ENCODE data around the gene GHRL. TPM values are rescaled to one million over a fixed set of nuclear protein-coding genes. Genes with fewer than 3 reads are reported as not detected.

The GHRL gene, protein sequence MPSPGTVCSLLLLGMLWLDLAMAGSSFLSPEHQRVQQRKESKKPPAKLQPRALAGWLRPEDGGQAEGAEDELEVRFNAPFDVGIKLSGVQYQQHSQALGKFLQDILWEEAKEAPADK
- polyA plus RNA-seq (2013, experiment 1 of 4): not detected
- polyA plus RNA-seq (2013, experiment 2 of 4): 0.48 TPM
- not detected for polyA plus RNA-seq (2013, experiment 3 of 4)
- polyA plus RNA-seq (2013, experiment 4 of 4): 0.32 TPM

DNA sequence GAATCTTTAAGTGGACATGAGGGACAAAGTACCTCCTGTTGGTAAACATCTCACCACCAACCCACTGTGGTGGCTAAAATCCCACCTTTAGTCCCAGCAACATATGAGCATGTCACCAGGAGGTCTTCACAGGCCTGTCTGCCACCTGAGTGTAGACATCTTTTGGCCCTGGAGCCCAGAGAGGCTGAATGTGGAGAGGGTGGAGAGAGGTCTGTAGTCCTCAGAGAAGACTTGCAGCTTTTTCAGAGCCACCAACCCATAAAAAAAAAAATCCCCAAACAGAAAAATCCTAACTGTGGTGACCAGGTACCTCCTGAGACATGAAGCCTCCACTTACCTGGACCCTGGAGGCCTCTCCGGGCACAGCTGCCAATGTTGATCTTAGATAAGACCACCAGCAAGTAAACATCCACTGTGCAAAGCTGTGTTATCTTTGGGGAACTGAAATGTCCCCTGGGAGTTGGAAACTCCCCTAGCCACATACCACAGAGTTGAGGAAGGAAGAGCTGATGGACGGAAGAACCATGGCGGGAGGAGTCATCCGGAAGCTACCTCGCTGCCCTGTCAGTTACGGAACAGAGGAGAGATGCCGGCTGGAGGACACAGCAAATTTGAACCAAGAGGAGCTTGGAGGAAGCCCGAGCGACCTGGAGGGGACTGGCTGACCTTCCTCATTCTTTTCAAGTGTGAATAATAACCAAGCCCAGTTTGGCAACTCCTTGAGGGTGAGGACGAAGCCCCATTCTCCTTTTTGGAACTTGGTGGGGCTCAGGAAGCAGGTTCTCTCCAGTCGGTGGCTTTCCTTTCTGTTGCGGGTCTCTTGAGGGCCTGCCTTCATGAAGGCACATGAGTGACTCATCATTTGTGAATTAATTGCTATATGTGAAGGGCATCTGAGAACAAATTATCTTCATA is at the start of gene GHRL:
TSS of gene GHRL (minus strand) at position 443 of the 915 bp plus-strand sequence. CDS start 2,767 bp downstream, outside the sequence.
- Histone ChIP-seq H3K36me3 (ENCODE audit: control insufficient read depth, insufficient read depth, low read length) (no peaks in the 10 kb centered on the region), H3K27ac (ENCODE audit: insufficient read depth, low read depth, low read length, poor library complexity, severe bottlenecking) (no peak within 1 kb of the TSS), H3K27me3 (ENCODE audit: control insufficient read depth, insufficient read depth, low read length, poor library complexity, severe bottlenecking) (no peaks in the 10 kb centered on the region), H3K4me3 (ENCODE audit: insufficient read depth, low read depth, low read length) (no peak within 1 kb of the TSS), H3K9me3 (ENCODE audit: control insufficient read depth, low read length) (no peaks in the 10 kb centered on the region), H3K4me1 (ENCODE audit: control insufficient read depth, insufficient read depth, low read length) (no peaks in the 10 kb centered on the region)
- 95% methylated on average over 12 of the region's 12 CpGs for WGBS, 2 experiments

DNA sequence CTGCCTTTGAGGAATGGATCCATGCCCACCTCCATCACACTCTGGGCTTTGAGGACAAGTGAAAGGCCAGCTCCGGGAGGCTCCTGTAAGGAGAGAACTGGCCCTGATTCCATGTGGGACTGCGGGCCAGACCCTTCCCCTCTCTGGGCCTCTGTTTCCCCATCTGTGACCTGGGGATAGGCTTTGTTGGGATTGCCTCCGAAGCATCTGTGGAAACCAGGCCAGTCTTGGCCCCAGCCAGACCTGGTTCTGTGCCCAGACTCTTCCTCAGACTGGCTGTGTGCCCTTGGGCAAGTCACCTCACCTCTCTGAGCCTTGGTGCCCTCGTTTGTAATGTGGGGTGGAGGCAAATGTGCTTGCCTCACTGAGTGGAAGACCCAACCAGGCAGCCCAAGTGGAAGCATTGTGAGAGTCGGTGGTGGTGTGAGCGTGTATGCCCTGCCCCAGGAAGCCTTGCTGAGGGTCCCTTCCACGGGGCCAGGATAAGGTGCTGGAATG is 49.2 kb upstream of the GHRL start:
- Histone ChIP-seq H3K36me3 (ENCODE audit: control insufficient read depth, insufficient read depth, low read length) (no peaks in the 10 kb centered on the region), H3K9me3 (ENCODE audit: control insufficient read depth, low read length) (no peaks in the 10 kb centered on the region), H3K27ac (ENCODE audit: insufficient read depth, low read depth, low read length, poor library complexity, severe bottlenecking) (no peak overlapping the region), H3K27me3 (ENCODE audit: control insufficient read depth, insufficient read depth, low read length, poor library complexity, severe bottlenecking) (no peaks in the 10 kb centered on the region), H3K4me3 (ENCODE audit: insufficient read depth, low read depth, low read length) (no peak overlapping the region), H3K4me1 (ENCODE audit: control insufficient read depth, insufficient read depth, low read length) (peaks cover 9% of the 10 kb centered on the region)
- WGBS, 2 experiments: 85 to 89% methylated on average over 7 of the region's 7 CpGs

DNA sequence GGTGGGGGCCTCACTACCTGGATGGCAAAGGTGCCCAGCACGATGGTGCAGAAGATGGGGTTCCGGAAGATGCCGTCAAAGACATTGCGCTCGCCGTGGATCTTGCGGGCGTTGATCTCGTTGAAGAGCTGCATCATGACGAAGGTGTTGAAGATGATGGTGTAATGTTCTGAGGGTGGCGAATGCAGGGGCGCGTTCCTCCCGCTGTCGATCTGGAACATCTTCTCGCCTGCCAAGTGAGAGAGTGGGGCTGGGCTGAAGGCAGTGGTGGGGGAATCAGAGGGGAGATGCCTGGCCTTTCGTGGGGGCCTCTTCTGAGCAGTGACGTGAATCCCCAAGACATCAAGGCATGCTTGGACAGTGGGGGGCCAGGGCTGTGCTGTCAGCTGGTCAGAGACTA is 47.7 kb upstream of the GHRL start:
- Histone ChIP-seq H3K27me3 (ENCODE audit: control insufficient read depth, insufficient read depth, low read length, poor library complexity, severe bottlenecking) (no peaks in the 10 kb centered on the region), H3K4me1 (ENCODE audit: control insufficient read depth, insufficient read depth, low read length) (peaks cover 9% of the 10 kb centered on the region), H3K27ac (ENCODE audit: insufficient read depth, low read depth, low read length, poor library complexity, severe bottlenecking) (no peak overlapping the region), H3K9me3 (ENCODE audit: control insufficient read depth, low read length) (no peaks in the 10 kb centered on the region), H3K4me3 (ENCODE audit: insufficient read depth, low read depth, low read length) (no peak overlapping the region), H3K36me3 (ENCODE audit: control insufficient read depth, insufficient read depth, low read length) (no peaks in the 10 kb centered on the region)
- WGBS, 2 experiments: 93 to 95% methylated on average over 18 of the region's 18 CpGs

DNA sequence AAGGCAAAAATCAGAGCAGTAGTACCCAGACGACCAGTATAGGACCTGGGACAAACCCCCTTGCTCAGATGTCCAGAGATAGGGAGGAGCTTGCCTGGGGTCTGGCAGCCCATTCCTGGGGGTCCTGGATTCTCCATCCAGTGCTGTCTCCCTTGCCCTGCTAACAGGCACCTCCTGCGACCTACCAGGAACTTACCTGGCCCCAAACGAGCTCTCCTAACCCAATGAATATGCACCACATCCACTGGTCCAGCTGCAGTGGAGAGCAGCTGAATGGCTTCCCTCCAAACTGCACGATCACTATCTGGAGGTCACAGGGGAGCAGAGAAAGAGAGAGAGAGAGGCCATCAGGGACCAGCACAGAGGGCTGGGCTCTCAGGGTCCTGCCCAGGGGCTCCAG is 47.3 kb upstream of the GHRL start:
- 86 to 87% methylated on average over 4 of the region's 4 CpGs for WGBS, 2 experiments
- Histone ChIP-seq H3K9me3 (ENCODE audit: control insufficient read depth, low read length) (no peaks in the 10 kb centered on the region), H3K4me1 (ENCODE audit: control insufficient read depth, insufficient read depth, low read length) (peaks cover 9% of the 10 kb centered on the region), H3K27me3 (ENCODE audit: control insufficient read depth, insufficient read depth, low read length, poor library complexity, severe bottlenecking) (no peaks in the 10 kb centered on the region), H3K4me3 (ENCODE audit: insufficient read depth, low read depth, low read length) (no peak overlapping the region), H3K27ac (ENCODE audit: insufficient read depth, low read depth, low read length, poor library complexity, severe bottlenecking) (no peak overlapping the region), H3K36me3 (ENCODE audit: control insufficient read depth, insufficient read depth, low read length) (no peaks in the 10 kb centered on the region)

DNA sequence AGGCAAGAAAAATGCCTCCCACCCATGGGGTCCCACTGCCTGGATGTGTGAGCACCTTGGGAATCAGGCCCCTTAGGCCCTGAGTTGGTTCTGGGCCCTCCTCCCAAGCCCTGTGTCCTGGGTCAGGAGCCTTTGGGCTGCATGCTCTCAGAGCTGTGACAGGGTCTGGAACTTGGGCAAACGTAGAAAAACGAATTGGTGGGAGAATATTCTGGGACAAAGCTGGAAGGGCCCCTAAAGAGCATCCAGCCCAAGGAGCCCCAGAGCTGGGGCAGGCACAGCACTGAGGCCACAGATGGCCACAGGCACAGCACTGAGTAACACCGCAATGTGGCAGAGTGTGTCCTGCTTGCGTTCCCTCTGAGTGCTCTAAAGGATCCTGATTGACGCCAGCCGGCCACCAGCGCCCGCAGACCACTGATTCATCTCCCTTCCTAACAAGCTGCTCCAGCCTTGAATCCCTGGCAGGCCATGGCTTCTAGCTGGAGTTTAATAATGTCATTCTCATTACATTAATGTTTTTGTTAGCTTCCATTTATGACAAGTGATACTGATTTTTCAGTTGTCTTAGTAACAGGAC is 46.7 kb upstream of the GHRL start:
- no peak overlapping the region for H3K27ac ChIP-seq (ENCODE audit: insufficient read depth, low read depth, low read length, poor library complexity, severe bottlenecking)
- H3K4me1 ChIP-seq (ENCODE audit: control insufficient read depth, insufficient read depth, low read length): peaks cover 9% of the 10 kb centered on the region
- no peaks in the 10 kb centered on the region for H3K36me3 ChIP-seq (ENCODE audit: control insufficient read depth, insufficient read depth, low read length)
- no peaks in the 10 kb centered on the region for H3K9me3 ChIP-seq (ENCODE audit: control insufficient read depth, low read length)
- 91 to 93% methylated on average over 8 of the region's 8 CpGs for WGBS, 2 experiments
- no peaks in the 10 kb centered on the region for H3K27me3 ChIP-seq (ENCODE audit: control insufficient read depth, insufficient read depth, low read length, poor library complexity, severe bottlenecking)
- no peak overlapping the region for H3K4me3 ChIP-seq (ENCODE audit: insufficient read depth, low read depth, low read length)

DNA sequence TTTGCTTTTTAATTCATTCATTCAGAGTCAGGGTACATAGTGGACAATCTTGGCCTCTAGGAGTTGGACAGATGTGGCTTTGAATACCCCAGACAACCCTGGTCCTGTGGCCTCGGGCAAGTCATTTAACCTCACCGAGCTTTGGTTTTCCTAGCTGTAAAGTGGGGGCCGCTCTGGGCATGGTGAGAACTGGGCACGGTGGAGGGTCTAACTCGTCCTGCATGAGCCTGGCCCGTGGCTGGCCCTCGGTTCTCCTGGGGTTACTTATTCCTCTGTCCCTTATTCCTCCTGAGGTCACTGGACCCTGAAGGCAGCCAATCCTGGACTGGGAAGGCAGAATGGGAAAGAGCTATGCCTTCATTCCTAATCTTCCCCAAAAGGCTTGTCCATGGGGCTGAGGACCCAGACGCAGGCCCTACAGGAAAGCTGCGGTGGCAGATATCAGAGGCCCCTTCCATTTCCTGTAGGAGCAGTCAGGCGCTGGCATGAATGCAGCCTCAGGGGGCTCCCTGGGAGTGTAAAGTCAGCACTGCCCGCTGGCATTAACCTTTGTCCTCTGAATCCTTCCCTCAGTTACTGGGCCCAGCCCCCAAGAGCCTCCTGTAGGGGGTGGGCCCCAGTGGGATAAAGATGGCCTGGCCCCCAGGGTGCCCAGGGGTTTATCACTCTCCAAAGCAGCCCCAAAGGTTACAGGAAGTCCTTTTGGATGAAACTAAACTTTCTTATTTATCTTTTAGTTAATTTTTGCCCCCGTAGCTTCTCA is 46.0 kb upstream of the GHRL start:
- Histone ChIP-seq H3K4me3 (ENCODE audit: insufficient read depth, low read depth, low read length) (no peak overlapping the region), H3K27ac (ENCODE audit: insufficient read depth, low read depth, low read length, poor library complexity, severe bottlenecking) (no peak overlapping the region), H3K4me1 (ENCODE audit: control insufficient read depth, insufficient read depth, low read length) (peaks cover 9% of the 10 kb centered on the region), H3K9me3 (ENCODE audit: control insufficient read depth, low read length) (no peaks in the 10 kb centered on the region), H3K27me3 (ENCODE audit: control insufficient read depth, insufficient read depth, low read length, poor library complexity, severe bottlenecking) (no peaks in the 10 kb centered on the region), H3K36me3 (ENCODE audit: control insufficient read depth, insufficient read depth, low read length) (no peaks in the 10 kb centered on the region)
- WGBS, 2 experiments: 76 to 82% methylated on average over 12 of the region's 12 CpGs

DNA sequence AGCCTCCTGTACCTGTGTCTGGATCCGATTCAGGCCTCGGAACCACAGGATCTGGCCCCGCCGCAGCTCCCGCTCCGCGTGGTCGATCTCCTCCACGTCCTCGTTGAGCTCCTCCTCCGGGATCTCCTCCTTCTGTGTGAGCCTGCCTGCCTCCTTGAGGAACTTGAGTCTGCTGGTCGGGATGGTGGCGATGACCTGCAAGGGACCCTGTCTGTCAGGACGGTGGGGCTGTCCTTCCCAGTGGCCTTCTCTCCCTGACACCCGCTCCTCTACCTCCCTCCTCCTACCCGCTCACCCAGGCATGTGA is 45.4 kb upstream of the GHRL start:
- Histone ChIP-seq H3K36me3 (ENCODE audit: control insufficient read depth, insufficient read depth, low read length) (no peaks in the 10 kb centered on the region), H3K27me3 (ENCODE audit: control insufficient read depth, insufficient read depth, low read length, poor library complexity, severe bottlenecking) (no peaks in the 10 kb centered on the region), H3K4me3 (ENCODE audit: insufficient read depth, low read depth, low read length) (no peak overlapping the region), H3K9me3 (ENCODE audit: control insufficient read depth, low read length) (no peaks in the 10 kb centered on the region), H3K4me1 (ENCODE audit: control insufficient read depth, insufficient read depth, low read length) (peaks cover 9% of the 10 kb centered on the region), H3K27ac (ENCODE audit: insufficient read depth, low read depth, low read length, poor library complexity, severe bottlenecking) (no peak overlapping the region)
- WGBS, 2 experiments: 89 to 90% methylated on average over 16 of the region's 16 CpGs

DNA sequence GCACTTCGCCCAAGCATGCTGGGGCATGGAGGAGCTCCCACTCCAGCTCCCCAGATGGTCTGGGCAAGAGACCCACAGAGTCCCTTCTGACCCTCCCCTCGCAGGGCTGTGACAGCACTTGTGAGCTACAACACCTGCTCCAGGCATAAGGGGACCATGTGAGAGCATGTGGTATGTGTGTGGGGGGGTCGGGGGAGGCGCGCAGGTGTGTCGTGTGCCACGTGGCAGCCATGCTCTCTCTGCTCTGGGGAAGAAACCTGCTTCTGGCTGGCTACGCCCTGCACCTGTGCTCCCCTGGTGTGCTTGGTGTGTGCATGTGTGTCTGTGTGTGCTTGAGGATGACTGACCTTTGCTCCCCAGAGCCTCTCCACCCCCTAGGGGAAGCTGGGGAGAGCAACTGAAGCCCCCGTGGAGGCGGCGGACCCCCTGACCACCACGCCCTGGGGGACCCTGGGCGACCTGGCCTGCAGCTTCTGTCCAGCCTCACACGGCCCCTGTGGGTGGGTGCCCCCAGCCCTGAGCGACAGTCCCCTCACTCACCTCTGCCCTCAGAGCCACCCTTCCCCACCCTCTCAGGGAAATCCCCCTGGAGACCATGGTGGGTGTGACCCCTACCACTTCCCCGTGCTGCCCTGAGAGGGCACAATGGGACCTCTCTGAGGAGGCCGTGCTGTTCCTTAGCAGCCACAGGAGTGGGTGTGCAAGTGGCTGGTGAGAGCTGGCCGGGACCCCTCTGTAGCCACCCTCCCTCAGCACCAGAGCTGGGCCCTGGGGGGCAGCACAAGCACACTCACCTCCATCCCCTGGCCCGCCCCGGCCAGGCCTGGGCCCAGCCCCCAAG is 44.8 kb upstream of the GHRL start:
- Histone ChIP-seq H3K9me3 (ENCODE audit: control insufficient read depth, low read length) (no peaks in the 10 kb centered on the region), H3K27me3 (ENCODE audit: control insufficient read depth, insufficient read depth, low read length, poor library complexity, severe bottlenecking) (no peaks in the 10 kb centered on the region), H3K4me1 (ENCODE audit: control insufficient read depth, insufficient read depth, low read length) (peaks cover 9% of the 10 kb centered on the region), H3K4me3 (ENCODE audit: insufficient read depth, low read depth, low read length) (no peak overlapping the region), H3K36me3 (ENCODE audit: control insufficient read depth, insufficient read depth, low read length) (no peaks in the 10 kb centered on the region), H3K27ac (ENCODE audit: insufficient read depth, low read depth, low read length, poor library complexity, severe bottlenecking) (no peak overlapping the region)
- WGBS, 2 experiments: 88 to 91% methylated on average over 19 of the region's 20 CpGs

DNA sequence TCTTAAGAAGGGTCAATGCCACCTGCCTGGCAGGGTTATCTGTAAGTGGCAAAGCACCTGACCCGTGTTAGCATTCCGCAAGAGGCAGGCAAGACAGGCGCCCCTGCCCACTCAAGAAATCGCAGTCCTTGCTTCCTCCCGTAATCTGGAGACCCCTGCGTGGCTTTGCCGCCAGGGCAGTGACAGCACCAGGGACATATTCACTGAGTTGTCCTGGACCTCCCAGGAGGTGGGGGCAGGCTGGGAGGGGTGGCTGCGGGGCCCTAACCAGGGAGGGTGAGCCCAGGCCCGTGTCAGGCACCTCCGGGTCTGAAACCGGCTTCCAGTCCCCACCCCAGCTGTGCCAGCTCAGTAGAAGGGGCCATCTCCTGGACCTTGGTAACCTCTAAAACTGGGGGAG is 44.0 kb upstream of the GHRL start:
- Histone ChIP-seq H3K27me3 (ENCODE audit: control insufficient read depth, insufficient read depth, low read length, poor library complexity, severe bottlenecking) (no peaks in the 10 kb centered on the region), H3K4me3 (ENCODE audit: insufficient read depth, low read depth, low read length) (no peak overlapping the region)
- WGBS, 2 experiments: 94 to 95% methylated on average over 11 of the region's 11 CpGs

More for the DNA sequence above, 44.0 kb upstream of the GHRL start:
- Histone ChIP-seq H3K9me3 (ENCODE audit: control insufficient read depth, low read length) (no peaks in the 10 kb centered on the region), H3K27ac (ENCODE audit: insufficient read depth, low read depth, low read length, poor library complexity, severe bottlenecking) (no peak overlapping the region), H3K36me3 (ENCODE audit: control insufficient read depth, insufficient read depth, low read length) (no peaks in the 10 kb centered on the region), H3K4me1 (ENCODE audit: control insufficient read depth, insufficient read depth, low read length) (peaks cover 9% of the 10 kb centered on the region)
